GM12875 (cell line): ENCODE measurements around the gene FGD5.

ENCODE experiments used
- H3K4me3 ChIP-seq: one replicate; pipeline ENCODE4 v1.5.1; 2011; ENCODE audit warnings: low read depth, low read length, control low read depth
- TF ChIP-seq, protein P1 (sequence below): IDR thresholded peaks from 2 replicates; pipeline ENCODE4 v1.5.1; 2011; ENCODE audit warnings: low read depth, mild to moderate bottlenecking, control low read depth, inconsistent platforms, low read length, moderate library complexity, borderline replicate concordance; ENCODE audit not compliant: insufficient read depth

Gene FGD5

DNA sequence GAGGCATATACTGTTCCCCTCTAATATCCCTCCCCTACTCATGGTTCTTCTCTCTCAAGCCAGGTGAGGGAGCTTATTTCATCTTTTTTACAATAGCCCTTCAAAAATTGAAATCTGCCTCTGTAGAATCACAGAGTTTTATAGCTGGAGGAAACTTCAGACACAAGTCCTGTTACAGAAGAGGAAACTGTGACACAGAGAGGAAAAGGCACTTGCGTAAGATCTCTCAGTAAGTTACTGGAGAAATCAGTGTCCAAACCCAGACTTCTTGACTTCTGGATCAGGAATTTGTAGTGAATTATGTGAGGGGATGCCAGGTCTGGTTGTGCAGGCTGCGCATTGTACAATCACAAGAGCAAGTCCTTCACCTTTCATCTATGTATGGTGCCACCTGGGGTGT lies 4.6 kb downstream of the FGD5 start:
- no peak overlapping the region for H3K4me3 ChIP-seq
- TF ChIP-seq, protein P1, sequence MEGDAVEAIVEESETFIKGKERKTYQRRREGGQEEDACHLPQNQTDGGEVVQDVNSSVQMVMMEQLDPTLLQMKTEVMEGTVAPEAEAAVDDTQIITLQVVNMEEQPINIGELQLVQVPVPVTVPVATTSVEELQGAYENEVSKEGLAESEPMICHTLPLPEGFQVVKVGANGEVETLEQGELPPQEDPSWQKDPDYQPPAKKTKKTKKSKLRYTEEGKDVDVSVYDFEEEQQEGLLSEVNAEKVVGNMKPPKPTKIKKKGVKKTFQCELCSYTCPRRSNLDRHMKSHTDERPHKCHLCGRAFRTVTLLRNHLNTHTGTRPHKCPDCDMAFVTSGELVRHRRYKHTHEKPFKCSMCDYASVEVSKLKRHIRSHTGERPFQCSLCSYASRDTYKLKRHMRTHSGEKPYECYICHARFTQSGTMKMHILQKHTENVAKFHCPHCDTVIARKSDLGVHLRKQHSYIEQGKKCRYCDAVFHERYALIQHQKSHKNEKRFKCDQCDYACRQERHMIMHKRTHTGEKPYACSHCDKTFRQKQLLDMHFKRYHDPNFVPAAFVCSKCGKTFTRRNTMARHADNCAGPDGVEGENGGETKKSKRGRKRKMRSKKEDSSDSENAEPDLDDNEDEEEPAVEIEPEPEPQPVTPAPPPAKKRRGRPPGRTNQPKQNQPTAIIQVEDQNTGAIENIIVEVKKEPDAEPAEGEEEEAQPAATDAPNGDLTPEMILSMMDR: no peak

DNA sequence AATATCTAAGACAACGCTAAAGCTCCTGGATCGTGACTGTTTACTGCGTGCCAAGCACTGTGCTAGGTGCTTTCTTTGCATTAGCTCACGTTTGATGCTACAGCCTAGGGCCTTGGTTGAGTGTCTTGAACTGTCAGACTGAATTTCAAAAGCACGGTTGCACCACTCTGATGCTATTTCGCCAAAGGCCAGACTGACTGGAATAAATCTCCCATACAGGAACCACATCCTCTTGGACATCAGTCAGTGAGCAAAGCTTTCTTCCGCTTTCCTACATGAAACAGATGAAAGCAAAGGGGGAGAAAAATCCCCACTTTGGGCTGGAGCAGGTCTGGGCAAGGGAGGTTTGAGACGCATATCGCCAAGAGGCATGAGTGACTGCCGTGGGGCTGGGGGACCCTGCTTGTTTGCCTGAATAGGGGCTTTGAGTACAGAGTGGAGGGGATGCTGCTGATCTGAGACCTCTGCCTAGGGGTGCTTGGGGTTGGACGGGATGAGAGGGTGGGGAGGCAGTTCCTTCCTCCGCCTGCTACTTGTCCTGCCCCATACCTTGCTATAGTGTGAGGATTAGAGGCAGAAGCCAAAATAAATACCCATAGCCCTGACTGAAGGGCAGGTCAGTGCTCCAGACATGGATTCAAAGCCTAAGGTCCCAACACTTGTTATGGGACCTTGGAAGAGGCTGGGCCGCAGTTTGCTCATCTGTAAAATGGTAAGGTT lies 5.3 kb downstream of the FGD5 start:
- no peak overlapping the region for H3K4me3 ChIP-seq
- TF ChIP-seq, protein P1: no peak

DNA sequence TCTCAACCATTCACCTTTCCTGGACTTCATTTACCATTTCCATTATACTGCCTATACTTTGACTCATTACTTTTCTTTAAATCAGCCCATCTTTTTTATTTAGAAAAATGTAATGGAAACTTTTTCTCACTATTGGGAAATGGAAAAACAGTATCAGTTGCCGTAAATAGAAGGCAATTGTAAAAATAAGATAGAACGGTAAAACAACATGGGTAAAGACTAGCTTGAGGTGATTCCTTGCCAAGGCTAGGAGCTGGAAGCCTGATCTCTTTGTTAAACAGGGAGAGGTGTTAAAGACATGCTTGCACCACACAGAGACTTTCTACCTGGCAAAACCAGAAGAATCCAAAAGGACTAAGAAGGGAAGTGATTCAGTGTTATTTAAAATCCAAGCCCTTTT lies 5.9 kb downstream of the FGD5 start:
- H3K4me3 ChIP-seq: no peak overlapping the region
- TF ChIP-seq, protein P1: no peak

DNA sequence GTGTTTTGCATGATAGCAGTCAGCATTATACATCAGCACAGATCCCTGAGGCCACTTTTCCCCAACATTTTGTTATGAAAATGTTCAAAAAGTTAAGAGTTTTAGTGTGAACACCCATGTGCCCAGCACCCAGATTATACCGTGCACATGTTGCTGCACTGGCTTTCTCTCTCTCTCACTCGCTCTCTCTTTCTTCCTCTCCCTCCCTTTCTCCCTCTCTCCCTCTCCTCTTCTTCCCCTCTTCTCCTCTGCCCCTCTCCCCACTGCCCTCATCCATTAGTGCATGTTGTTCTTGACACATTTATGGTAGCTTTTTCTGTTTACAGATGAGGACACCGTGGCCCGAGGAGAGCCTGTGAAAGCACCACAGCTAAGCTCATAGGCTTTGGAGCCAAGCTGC lies 7.3 kb downstream of the FGD5 start:
- TF ChIP-seq, protein P1: no peak
- H3K4me3 ChIP-seq: no peak overlapping the region

DNA sequence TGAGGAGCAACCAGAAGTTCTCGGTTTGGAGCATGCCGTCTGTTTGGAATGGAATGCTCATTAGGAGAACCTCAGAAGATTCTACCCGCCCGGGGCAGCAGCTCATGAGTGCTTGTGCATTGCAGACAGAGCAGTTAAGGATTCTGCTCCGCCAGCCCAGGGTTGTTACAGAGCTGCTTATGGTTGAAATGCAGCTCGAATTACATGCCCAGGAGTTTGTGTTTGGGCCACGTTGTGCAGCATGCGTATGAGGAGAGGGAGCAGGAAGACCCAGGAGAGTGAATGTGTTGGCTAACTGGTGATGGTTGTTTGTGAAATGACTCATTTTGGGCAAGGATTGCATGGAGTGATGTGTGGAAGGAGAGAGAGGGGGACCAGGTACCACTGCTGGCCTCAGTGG lies 9.0 kb downstream of the FGD5 start:
- TF ChIP-seq, protein P1: no peak
- no peak overlapping the region for H3K4me3 ChIP-seq

DNA sequence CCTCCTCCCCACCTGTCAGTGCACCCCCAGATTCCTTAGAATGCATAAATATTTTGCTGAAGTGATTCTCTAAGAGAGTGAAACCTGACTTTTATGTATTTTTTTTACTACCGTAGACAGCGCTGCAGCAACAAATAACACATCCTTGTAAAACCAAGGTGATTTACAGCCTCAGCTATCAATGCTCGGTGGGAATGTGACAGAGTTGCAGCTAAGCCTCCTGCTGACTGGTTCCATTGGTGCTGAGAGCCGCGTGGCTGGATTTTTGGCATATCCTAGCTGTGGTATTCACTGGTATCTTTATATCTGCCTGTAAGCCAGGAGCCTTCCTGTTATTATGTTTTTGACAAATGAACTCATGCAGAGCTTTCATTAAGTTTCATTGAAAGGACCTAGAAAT lies 11.0 kb downstream of the FGD5 start:
- no peak overlapping the region for H3K4me3 ChIP-seq
- TF ChIP-seq, protein P1: no peak

DNA sequence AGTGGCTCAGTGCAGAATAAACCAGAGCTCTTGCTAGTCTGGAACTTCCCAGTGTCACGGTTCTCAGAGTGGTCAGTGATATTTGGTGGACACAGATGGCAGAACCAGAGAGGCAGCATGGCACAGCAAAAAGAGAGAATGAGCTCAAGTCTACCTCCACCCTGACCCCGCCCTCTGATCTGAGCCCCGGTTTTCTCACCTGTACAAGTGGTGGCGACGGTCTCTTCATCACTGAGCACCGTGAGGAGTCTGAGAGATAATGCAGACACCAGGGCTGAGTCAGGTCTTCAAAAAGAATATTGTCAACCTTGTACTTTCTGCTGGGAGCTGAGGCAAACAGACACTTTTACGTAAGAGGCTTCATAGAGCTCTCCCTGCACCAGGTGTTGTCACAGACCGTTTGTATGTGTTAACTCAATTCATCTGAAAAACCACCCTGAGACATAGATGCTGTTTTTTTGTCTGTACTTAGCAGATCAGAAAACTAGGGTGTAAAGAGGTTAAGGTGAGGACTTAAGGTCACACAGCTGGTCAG lies 13.2 kb downstream of the FGD5 start:
- H3K4me3 ChIP-seq: no peak overlapping the region
- TF ChIP-seq, protein P1: no peak
